Loucy (cell line): ENCODE results near the gene EIF3F.

ENCODE experiments used
- H2AFZ ChIP-seq: fragments of 200-600 bp; sonication (generic); 2 replicates; pipeline ENCODE4 v1.6.0; 2016; ENCODE audit warnings: antibody characterized with exemption, mild to moderate bottlenecking, low read length, moderate library complexity
- H3F3A ChIP-seq: fragments of 200-600 bp; 2 replicates; pipeline ENCODE4 v1.6.0; 2016; ENCODE audit warnings: antibody characterized with exemption, low read depth, mild to moderate bottlenecking
- H3K27me3 ChIP-seq: fragments of 200-600 bp; sonication (generic); 2 replicates; pipeline ENCODE4 v1.6.1; 2014; ENCODE audit warnings: low read length, mild to moderate bottlenecking; ENCODE audit not compliant: insufficient read depth, poor library complexity, severe bottlenecking
- H3K36me3 ChIP-seq: fragments of 200-600 bp; sonication (generic); 2 replicates; pipeline ENCODE4 v1.6.1; 2016; ENCODE audit warnings: low read length; ENCODE audit not compliant: insufficient read depth
- H3K4me1 ChIP-seq: fragments of 200-600 bp; sonication (generic); 2 replicates; pipeline ENCODE4 v1.5.1; 2014; ENCODE audit warnings: low read length, mild to moderate bottlenecking; ENCODE audit not compliant: insufficient read depth, poor library complexity, severe bottlenecking
- H3K4me2 ChIP-seq: fragments of 200-600 bp; sonication (generic); 2 replicates; pipeline ENCODE4 v1.6.0; 2014; ENCODE audit warnings: antibody characterized with exemption, low read length, low read depth, mild to moderate bottlenecking; ENCODE audit not compliant: poor library complexity, severe bottlenecking
- H3K4me3 ChIP-seq: fragments of 200-600 bp; sonication (generic); 2 replicates; pipeline ENCODE4 v1.5.1; 2014; ENCODE audit warnings: low read length, mild to moderate bottlenecking, mixed read lengths; ENCODE audit not compliant: poor library complexity, severe bottlenecking
- H3K79me2 ChIP-seq: fragments of 200-600 bp; sonication (generic); 2 replicates; pipeline ENCODE4 v1.6.1; 2014; ENCODE audit warnings: low read length; ENCODE audit not compliant: insufficient read depth
- H3K9ac ChIP-seq: fragments of 200-600 bp; sonication (generic); 2 replicates; pipeline ENCODE4 v1.6.0; 2014; ENCODE audit warnings: mild to moderate bottlenecking, low read depth, low read length, moderate library complexity; ENCODE audit not compliant: poor library complexity, severe bottlenecking
- H3K9me2 ChIP-seq: fragments of 200-600 bp; sonication (generic); replicated peaks from 2 replicates; pipeline ENCODE4 v1.6.1; 2016; ENCODE audit warnings: low read depth, low read length, mixed read lengths
- H3K9me3 ChIP-seq: fragments of 200-600 bp; sonication (generic); 2 replicates; pipeline ENCODE4 v1.6.1; 2014; ENCODE audit warnings: mild to moderate bottlenecking, antibody characterized with exemption, low read length, low read depth; ENCODE audit not compliant: insufficient read depth
- H4K20me1 ChIP-seq: fragments of 200-600 bp; sonication (generic); 2 replicates; pipeline ENCODE4 v1.6.0; 2014; ENCODE audit warnings: antibody characterized with exemption, low read length, mild to moderate bottlenecking; ENCODE audit not compliant: insufficient read depth, poor library complexity, severe bottlenecking
- EZH2phosphoT487 ChIP-seq: fragments of 200-600 bp; IDR thresholded peaks from 2 replicates; pipeline ENCODE4 v1.6.1; 2018; ENCODE audit warnings: antibody characterized with exemption, mild to moderate bottlenecking, moderate library complexity, borderline replicate concordance
- TF ChIP-seq, protein P1 (sequence below): fragments of 200-600 bp; sonication (generic); conservative IDR thresholded peaks from 2 replicates; pipeline ENCODE4 v1.5.1; 2014; ENCODE audit warnings: mild to moderate bottlenecking, antibody characterized with exemption, low read length

The EIF3F gene

DNA sequence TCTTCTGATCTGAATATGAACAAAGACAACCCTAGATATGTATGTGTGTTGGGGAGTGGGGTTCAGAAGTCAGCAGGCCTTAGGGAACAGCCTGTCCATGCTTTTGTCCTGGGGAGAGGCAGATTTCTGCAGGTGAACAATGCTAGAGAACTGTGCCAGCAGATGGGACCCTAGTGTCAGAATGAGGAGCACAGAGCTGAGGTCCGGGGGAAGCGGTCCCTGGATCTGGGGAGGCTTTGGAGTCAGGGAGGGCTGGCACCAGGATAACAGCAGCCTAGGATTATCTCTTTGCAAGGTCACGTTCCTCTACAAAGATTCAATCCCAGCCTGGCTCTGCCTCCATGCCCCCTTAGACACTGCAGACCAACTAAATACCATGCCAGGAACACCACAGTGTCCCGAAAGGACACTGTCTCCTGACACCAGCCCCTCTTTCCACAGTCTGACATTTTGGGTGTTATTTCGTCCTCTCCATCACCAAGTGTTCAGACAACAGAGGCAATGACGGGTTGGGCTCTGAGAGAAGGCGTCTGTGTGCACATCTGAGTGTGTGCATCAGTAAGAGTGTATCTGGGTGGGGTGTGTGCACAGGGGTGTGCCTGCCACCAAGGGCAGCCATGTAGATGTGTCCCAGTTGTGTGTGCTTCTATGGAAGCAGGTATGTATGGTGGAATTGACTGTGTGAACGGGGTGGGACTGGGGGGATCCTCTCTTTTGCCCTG lies 43.5 kb downstream of the EIF3F start:
- H3K4me2 ChIP-seq, result no peak overlapping the region
- H3K9ac ChIP-seq, result no peak overlapping the region
- H2AFZ ChIP-seq, result no peak overlapping the region

GRCh38 chr11:8031248-8032115 lies 44.3 kb downstream of the EIF3F start:
- Histone ChIP-seq H3K9ac (no peak overlapping the region), H3K4me1 (peaks cover 7% of the 10 kb centered on the region), H3K9me3 (no peaks in the 10 kb centered on the region), H3K27me3 (no peaks in the 10 kb centered on the region), H3F3A (no peaks in the 10 kb centered on the region), H2AFZ (no peak overlapping the region), H3K9me2 (no peaks in the 10 kb centered on the region), H3K79me2 (no peaks in the 10 kb centered on the region), H3K4me3 (no peak overlapping the region), H4K20me1 (no peaks in the 10 kb centered on the region), H3K4me2 (no peak overlapping the region), H3K36me3 (no peaks in the 10 kb centered on the region)
- TF ChIP-seq, protein P1, sequence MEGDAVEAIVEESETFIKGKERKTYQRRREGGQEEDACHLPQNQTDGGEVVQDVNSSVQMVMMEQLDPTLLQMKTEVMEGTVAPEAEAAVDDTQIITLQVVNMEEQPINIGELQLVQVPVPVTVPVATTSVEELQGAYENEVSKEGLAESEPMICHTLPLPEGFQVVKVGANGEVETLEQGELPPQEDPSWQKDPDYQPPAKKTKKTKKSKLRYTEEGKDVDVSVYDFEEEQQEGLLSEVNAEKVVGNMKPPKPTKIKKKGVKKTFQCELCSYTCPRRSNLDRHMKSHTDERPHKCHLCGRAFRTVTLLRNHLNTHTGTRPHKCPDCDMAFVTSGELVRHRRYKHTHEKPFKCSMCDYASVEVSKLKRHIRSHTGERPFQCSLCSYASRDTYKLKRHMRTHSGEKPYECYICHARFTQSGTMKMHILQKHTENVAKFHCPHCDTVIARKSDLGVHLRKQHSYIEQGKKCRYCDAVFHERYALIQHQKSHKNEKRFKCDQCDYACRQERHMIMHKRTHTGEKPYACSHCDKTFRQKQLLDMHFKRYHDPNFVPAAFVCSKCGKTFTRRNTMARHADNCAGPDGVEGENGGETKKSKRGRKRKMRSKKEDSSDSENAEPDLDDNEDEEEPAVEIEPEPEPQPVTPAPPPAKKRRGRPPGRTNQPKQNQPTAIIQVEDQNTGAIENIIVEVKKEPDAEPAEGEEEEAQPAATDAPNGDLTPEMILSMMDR, result no peak
- no peak for TF ChIP-seq EZH2phosphoT487

More for the DNA sequence above, 43.5 kb downstream of the EIF3F start:
- H3K4me3 ChIP-seq, result no peak overlapping the region
- peaks cover 12% of the 10 kb centered on the region for H3K4me1 ChIP-seq
- H4K20me1 ChIP-seq, result no peaks in the 10 kb centered on the region
- no peaks in the 10 kb centered on the region for H3K36me3 ChIP-seq
- no peaks in the 10 kb centered on the region for H3K79me2 ChIP-seq
- no peaks in the 10 kb centered on the region for H3K27me3 ChIP-seq
- no peaks in the 10 kb centered on the region for H3K9me2 ChIP-seq
- no peaks in the 10 kb centered on the region for H3K9me3 ChIP-seq
- no peaks in the 10 kb centered on the region for H3F3A ChIP-seq
- TF ChIP-seq, protein P1, result no peak
- TF ChIP-seq EZH2phosphoT487, result no peak

GRCh38 chr11:8032122-8032521 lies 45.0 kb downstream of the EIF3F start:
- Histone ChIP-seq H3K79me2 (no peaks in the 10 kb centered on the region), H3K9me2 (no peaks in the 10 kb centered on the region), H3K9me3 (no peaks in the 10 kb centered on the region), H3K4me2 (no peak overlapping the region), H2AFZ (no peak overlapping the region; the same call in 1 of the 2 replicates), H3F3A (no peaks in the 10 kb centered on the region), H3K4me3 (no peak overlapping the region), H3K9ac (no peak overlapping the region), H3K4me1 (peaks cover 6% of the 10 kb centered on the region), H3K36me3 (no peaks in the 10 kb centered on the region), H4K20me1 (no peaks in the 10 kb centered on the region), H3K27me3 (no peaks in the 10 kb centered on the region)
- no peak for TF ChIP-seq EZH2phosphoT487
- TF ChIP-seq, protein P1, result no peak
